Lung (tissue), 12 donors: Measurements from ENCODE around the gene EXOC4. TPM values are rescaled to one million over a fixed set of nuclear protein-coding genes. Genes with fewer than 3 reads are reported as not detected.

Source experiments
- ATAC-seq: fragments of 200-7000 bp; cut with Tn5 transposase; one replicate; pipeline ENCODE4 v1.9.1; 2020; ENCODE audit warnings: moderate number of reproducible peaks; ENCODE audit not compliant: insufficient read depth, low FRiP score
- DNase-seq, 3 donors: peaks; one replicate each; pipeline ENCODE4 v3.0.0-alpha.2; 2013 to 2017
- H3K27ac ChIP-seq, 2 donors: one replicate each; pipeline ENCODE4 v1.5.1; 2013; ENCODE audit warnings: mild to moderate bottlenecking in 2 of 2, moderate library complexity in 2 of 2, control low read depth in 1 of 2, inconsistent platforms in 1 of 2, low read depth in 1 of 2, low read length in 1 of 2
- H3K27me3 ChIP-seq, 3 donors: one replicate each; pipeline ENCODE4 v1.5.1; 2013; ENCODE audit warnings: low read length in 2 of 3; ENCODE audit not compliant: control insufficient read depth in 3 of 3, insufficient read depth in 3 of 3
- H3K36me3 ChIP-seq, 4 donors: one replicate each; pipeline ENCODE4 v1.5.1; 2013; ENCODE audit warnings: low read length in 4 of 4, mild to moderate bottlenecking in 1 of 4, moderate library complexity in 1 of 4; ENCODE audit not compliant: control insufficient read depth in 4 of 4, insufficient read depth in 4 of 4
- H3K4me1 ChIP-seq, 5 donors: one replicate each; pipeline ENCODE4 v1.5.1; 2013; ENCODE audit warnings: low read length in 5 of 5, mild to moderate bottlenecking in 2 of 5, moderate library complexity in 1 of 5; ENCODE audit not compliant: control insufficient read depth in 5 of 5, insufficient read depth in 5 of 5
- H3K4me3 ChIP-seq: one replicate; pipeline ENCODE4 v1.5.1; 2013; ENCODE audit warnings: mild to moderate bottlenecking, control low read depth, moderate library complexity
- H3K9ac ChIP-seq, 2 donors: one replicate each; pipeline ENCODE4 v1.5.1; 2013; ENCODE audit warnings: low read length in 2 of 2, control low read depth in 1 of 2; ENCODE audit not compliant: insufficient read depth in 1 of 2
- H3K9me3 ChIP-seq, 4 donors: one replicate each; pipeline ENCODE4 v1.5.1; 2013; ENCODE audit warnings: low read length in 3 of 4, mild to moderate bottlenecking in 1 of 4, moderate library complexity in 1 of 4; ENCODE audit not compliant: control insufficient read depth in 4 of 4, insufficient read depth in 3 of 4
- WGBS, 2 donors: extraction: QIAGEN DNeasy Blood & Tissue Kit; methylation state at CpG; one replicate each; pipeline ENCODE4 v1.1.7; 2013; 5-methylcytosine and 5-hydroxymethylcytosine counted together
- polyA plus RNA-seq, 2 donors: library from polyadenylated mRNA; stranded (reverse); fragments of 200-250 nt; gene quantifications; one replicate each; pipeline ENCODE4 v1.2.1, GENCODE V29; 2013
- total RNA-seq, 2 donors: library from RNA; depleted of rRNA in 1 of 2; stranded (reverse); fragments of >200 nt in 1 of 2; gene quantifications; one replicate each; pipeline ENCODE4 v1.2.1, GENCODE V29; 2014 to 2021
- TF ChIP-seq, protein P1 (sequence below): IDR thresholded peaks from 2 replicates; pipeline ENCODE4 v1.5.1; 2012; ENCODE audit warnings: mild to moderate bottlenecking; ENCODE audit errors: control extremely low read depth, extremely low read depth
- donor health status: control.
- donor health status: control.
- donor health status: Bipolar disorder and iron deficiency.
- donor health status: healthy.
- donor health status: DM: yes; HTN: yes; CAD: no.

EXOC4 gene
- total and polyA plus RNA-seq, 4 donors: 10.3 to 232 (median 47.4) TPM

DNA sequence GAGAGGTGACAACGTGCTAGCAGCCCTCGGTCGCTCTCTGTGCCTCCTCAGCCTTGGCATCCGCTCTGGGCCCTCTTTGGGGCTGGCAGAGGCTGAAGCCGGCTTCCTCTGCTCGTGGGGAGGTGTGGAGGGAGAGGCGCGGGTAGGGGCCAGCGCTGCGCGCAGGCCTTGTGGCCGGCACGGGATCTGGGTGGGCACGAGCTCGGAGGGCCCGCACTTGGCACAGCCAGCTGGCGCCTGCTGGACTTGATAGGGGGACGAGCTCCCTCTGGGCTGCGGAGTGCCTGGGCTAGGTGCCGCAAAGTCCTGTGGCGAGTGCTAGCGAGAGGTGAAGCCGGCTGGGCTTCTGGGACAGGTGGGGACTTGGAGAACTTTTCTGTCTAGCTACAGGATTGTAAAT is 170.7 kb downstream of the EXOC4 start:
- Histone ChIP-seq H3K9me3 (peaks cover 0 to 4% (median 0%) of the 10 kb centered on the region in 4 donors), H3K9ac (no peak overlapping the region), H3K36me3 (no peaks in the 10 kb centered on the region), H3K4me3 (no peak overlapping the region), H3K27ac (no peak overlapping the region), H3K27me3 (no peaks in the 10 kb centered on the region), H3K4me1 (no peaks in the 10 kb centered on the region)
- ATAC-seq (no peak), DNase-seq (no peak)
- TF ChIP-seq, protein P1, sequence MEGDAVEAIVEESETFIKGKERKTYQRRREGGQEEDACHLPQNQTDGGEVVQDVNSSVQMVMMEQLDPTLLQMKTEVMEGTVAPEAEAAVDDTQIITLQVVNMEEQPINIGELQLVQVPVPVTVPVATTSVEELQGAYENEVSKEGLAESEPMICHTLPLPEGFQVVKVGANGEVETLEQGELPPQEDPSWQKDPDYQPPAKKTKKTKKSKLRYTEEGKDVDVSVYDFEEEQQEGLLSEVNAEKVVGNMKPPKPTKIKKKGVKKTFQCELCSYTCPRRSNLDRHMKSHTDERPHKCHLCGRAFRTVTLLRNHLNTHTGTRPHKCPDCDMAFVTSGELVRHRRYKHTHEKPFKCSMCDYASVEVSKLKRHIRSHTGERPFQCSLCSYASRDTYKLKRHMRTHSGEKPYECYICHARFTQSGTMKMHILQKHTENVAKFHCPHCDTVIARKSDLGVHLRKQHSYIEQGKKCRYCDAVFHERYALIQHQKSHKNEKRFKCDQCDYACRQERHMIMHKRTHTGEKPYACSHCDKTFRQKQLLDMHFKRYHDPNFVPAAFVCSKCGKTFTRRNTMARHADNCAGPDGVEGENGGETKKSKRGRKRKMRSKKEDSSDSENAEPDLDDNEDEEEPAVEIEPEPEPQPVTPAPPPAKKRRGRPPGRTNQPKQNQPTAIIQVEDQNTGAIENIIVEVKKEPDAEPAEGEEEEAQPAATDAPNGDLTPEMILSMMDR: no peak
- WGBS, 2 donors: 96 to 97% methylated on average over 23 of the region's 23 CpGs

DNA sequence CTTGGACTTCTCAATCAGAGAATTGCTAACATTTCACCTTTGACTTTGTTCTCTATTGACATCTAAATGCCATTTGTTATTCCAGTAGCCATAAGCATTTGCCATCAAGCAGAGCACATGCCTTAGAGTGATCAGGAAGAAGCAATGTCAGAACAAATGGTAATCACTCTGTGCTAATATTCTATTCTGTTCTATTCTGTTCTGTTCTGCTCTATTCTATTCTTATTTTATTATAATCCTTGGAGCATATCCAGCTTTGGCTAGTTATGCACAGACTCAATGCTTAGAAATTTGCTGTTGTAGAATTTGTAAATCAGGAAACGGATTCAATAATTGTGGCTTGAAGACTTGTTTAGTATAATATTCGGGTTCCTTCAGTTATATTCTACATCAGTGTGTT is 175.4 kb downstream of the EXOC4 start:
- WGBS, 2 donors: 94% methylated on average over 2 of the region's 2 CpGs
- no peak for DNase-seq
- TF ChIP-seq, protein P1: no peak

DNA sequence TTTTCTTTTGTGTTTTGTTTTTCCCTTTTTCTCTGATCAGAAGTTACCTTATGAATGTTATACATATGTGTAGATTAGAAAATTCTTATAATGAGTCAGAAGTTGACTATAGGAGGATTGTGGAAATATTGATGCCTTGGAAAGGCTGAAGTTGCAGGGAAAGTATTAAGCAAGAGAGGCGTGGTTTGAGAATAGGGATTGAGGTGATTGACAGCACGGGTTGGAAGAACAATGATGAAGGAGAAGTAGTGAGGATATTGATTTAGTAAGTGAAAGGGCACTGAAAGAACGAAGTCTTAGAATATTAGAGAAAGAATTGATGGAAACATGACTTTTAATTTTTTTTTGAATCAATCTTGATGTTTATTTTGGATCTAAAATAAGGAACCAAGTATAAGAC is 176.0 kb downstream of the EXOC4 start:
- no peak overlapping the region for H3K9ac ChIP-seq
- TF ChIP-seq, protein P1: no peak
- H3K9me3 ChIP-seq: peaks cover 0 to 4% (median 2%) of the 10 kb centered on the region in 4 donors
- H3K36me3 ChIP-seq: no peaks in the 10 kb centered on the region
- 82 to 91% methylated on average over 3 of the region's 3 CpGs for WGBS, 2 donors
- no peak for DNase-seq
- no peak overlapping the region for H3K4me3 ChIP-seq
- no peak overlapping the region for H3K27ac ChIP-seq
- H3K4me1 ChIP-seq: peaks cover 0 to 2% (median 0%) of the 10 kb centered on the region in 5 donors
- no peak for ATAC-seq
- no peaks in the 10 kb centered on the region for H3K27me3 ChIP-seq

More for the DNA sequence above, 175.4 kb downstream of the EXOC4 start:
- H3K27ac ChIP-seq: no peak overlapping the region
- H3K27me3 ChIP-seq: no peaks in the 10 kb centered on the region
- H3K4me3 ChIP-seq: no peak overlapping the region
- no peak overlapping the region for H3K9ac ChIP-seq
- no peaks in the 10 kb centered on the region for H3K36me3 ChIP-seq
- ATAC-seq: no peak
- no peaks in the 10 kb centered on the region for H3K4me1 ChIP-seq
- H3K9me3 ChIP-seq: peaks cover 0 to 4% (median 2%) of the 10 kb centered on the region in 4 donors

DNA sequence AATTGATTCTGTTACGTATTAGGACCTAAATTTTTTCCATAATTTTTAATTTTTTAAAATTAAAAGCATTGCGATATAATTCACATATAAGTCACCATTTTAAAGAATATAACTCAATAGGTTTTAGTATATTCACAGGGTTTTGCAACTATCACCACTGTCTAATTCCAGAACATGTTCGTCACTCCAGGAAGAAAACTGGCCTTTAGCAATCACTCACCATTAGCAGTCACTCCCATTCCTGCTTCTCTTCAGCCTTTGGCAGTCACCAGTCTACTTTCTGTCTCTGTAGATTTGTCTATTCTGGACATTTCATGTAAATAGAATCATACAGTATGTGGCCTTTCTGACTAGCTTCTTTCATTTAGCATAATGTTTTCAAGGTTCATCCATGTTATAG is 176.5 kb downstream of the EXOC4 start:
- 92 to 94% methylated on average over 3 of the region's 3 CpGs for WGBS, 2 donors
- H3K9me3 ChIP-seq: peaks cover 0 to 4% (median 2%) of the 10 kb centered on the region in 4 donors
- peaks cover 0 to 5% (median 0%) of the 10 kb centered on the region in 5 donors for H3K4me1 ChIP-seq
- ATAC-seq (no peak), DNase-seq (no peak)
- H3K27me3 ChIP-seq: no peaks in the 10 kb centered on the region
- H3K9ac ChIP-seq: no peak overlapping the region
- H3K36me3 ChIP-seq: no peaks in the 10 kb centered on the region
- no peak overlapping the region for H3K4me3 ChIP-seq
- no peak overlapping the region for H3K27ac ChIP-seq
- TF ChIP-seq, protein P1: no peak
